ENCODE results near the gene SLC25A22. TPM values are rescaled to one million over a fixed set of nuclear protein-coding genes. Genes with fewer than 3 reads are reported as not detected.

SLC25A22 gene
- polyA plus RNA-seq, 1 experiment, result 25.5 TPM

GRCh38 chr11:790721-791564 is 7.1 kb downstream of the SLC25A22 start:
- ChIA-PET CTCF (interaction anchor here (0.7 kb wide), 2 partner anchors 23 to 89 kb away, joined by 3 read pairs; no protein-coding TSS in a partner anchor), POLR2A (no interaction called here)
- Histone ChIP-seq H3K36me3 (ENCODE audit: control insufficient read depth, insufficient read depth, low read length) (peaks cover 2% of the 10 kb centered on the region), H3K27me3 (ENCODE audit: control insufficient read depth, insufficient read depth, low read length) (no peaks in the 10 kb centered on the region), H3K4me3 (ENCODE audit: low read depth, low read length) (no peak overlapping the region)
- no peak for TF ChIP-seq CTCF (IDR thresholded peaks at IDR 0.05; ENCODE audit: insufficient read depth, low read depth, low read length)
- DNase-seq (ENCODE audit: low read depth), result no peak

GRCh38 chr11:789943-790342 is 8.1 kb downstream of the SLC25A22 start, which contains the start of gene CEND1:
Gene CEND1, minus strand, starts transcription at chr11:790090. Its CDS starts 1,514 bp downstream, at chr11:788576.
- Histone ChIP-seq H3K27me3 (ENCODE audit: control insufficient read depth, insufficient read depth, low read length) (no peaks in the 10 kb centered on the region), H3K4me3 (ENCODE audit: low read depth, low read length) (peak within 1 kb of the TSS; percentile 23), H3K36me3 (ENCODE audit: control insufficient read depth, insufficient read depth, low read length) (peaks cover 2% of the 10 kb centered on the region)
- no peak for DNase-seq (ENCODE audit: low read depth)
- ChIA-PET POLR2A (no interaction called here), CTCF (no interaction called here)
- TF ChIP-seq CTCF (IDR thresholded peaks at IDR 0.05; ENCODE audit: insufficient read depth, low read depth, low read length), result no peak

- ChIA-PET POLR2A (no interaction called here), CTCF (no interaction called here)
- H3K4me3 ChIP-seq (ENCODE audit: low read depth, low read length), result peak overlapping the region; percentile 23
- TF ChIP-seq CTCF (IDR thresholded peaks at IDR 0.05; ENCODE audit: insufficient read depth, low read depth, low read length), result no peak
- peaks cover 2% of the 10 kb centered on the region for H3K36me3 ChIP-seq (ENCODE audit: control insufficient read depth, insufficient read depth, low read length)
- DNase-seq (ENCODE audit: low read depth), result no peak
- H3K27me3 ChIP-seq (ENCODE audit: control insufficient read depth, insufficient read depth, low read length), result no peaks in the 10 kb centered on the region
These were observed 8.8 kb downstream of the SLC25A22 start for GRCh38 chr11:788953-789940.

- Histone ChIP-seq H3K4me3 (ENCODE audit: low read depth, low read length) (no peak overlapping the region), H3K36me3 (ENCODE audit: control insufficient read depth, insufficient read depth, low read length) (peaks cover 2% of the 10 kb centered on the region), H3K27me3 (ENCODE audit: control insufficient read depth, insufficient read depth, low read length) (no peaks in the 10 kb centered on the region)
- ChIA-PET CTCF (interaction anchor here (0.5 kb wide), 1 partner anchor 177 kb away, joined by 3 read pairs; no protein-coding TSS in a partner anchor), POLR2A (no interaction called here)
- TF ChIP-seq CTCF (IDR thresholded peaks at IDR 0.05; ENCODE audit: insufficient read depth, low read depth, low read length), result no peak
- no peak for DNase-seq (ENCODE audit: low read depth)
These were observed 10.0 kb downstream of the SLC25A22 start for GRCh38 chr11:788009-788640.

Measured in BJ (cell line).